Right lobe of liver (tissue), 4 donors: ENCODE data around the gene MAPK8IP3.

Experiments used
- CTCF ChIP-seq, 4 donors: fragments of 200-600 bp in 3 of 4; fragments of 450-650 bp in 1 of 4; IDR thresholded peaks; one replicate each; pipeline versions ENCODE4 v1.5.1 to v1.8.0; 2016 to 2022; ENCODE audit warnings: antibody characterized with exemption in 4 of 4, mild to moderate bottlenecking in 2 of 4
- POLR2A ChIP-seq: fragments of 450-650 bp; IDR thresholded peaks from one replicate; pipeline ENCODE4 v1.6.1; 2017; ENCODE audit warnings: antibody characterized with exemption, mild to moderate bottlenecking
- donor health status: DM: no; HTN: no; CAD: no.
- donor health status: DM: no; HTN: no; CAD: no.
- donor health status: DM: no; HTN: yes; CAD: no.

GRCh38 chr16:1794908-1795666, 89.1 kb downstream of the MAPK8IP3 start:
- no peak for TF ChIP-seq CTCF (IDR thresholded peaks at IDR 0.05)
- TF ChIP-seq POLR2A: no peak
